Stimulated activated effector memory CD8-positive, alpha-beta T cell treated with anti-CD3 and anti-CD28 coated beads, Interleukin-12 subunit alpha, Interleukin-12 subunit beta, amount 100 ng/mL, for 72 hours (primary cell): ENCODE results near the gene IBA57.

Source experiments
- ATAC-seq: fragments of 150-1000 bp; cut with Tn5 transposase; 2 replicates; pipeline ENCODE4 v1.10.0; 2021
- DNase-seq, 2 donors: peaks; one replicate each; pipeline ENCODE4 v3.0.0; 2021 to 2022; ENCODE audit warnings: low spot score in 2 of 2
- H3K27ac Mint-ChIP-seq: one replicate; pipeline ENCODE4 v1.8.0; 2022; ENCODE audit warnings: mild to moderate bottlenecking, mixed read lengths
- H3K36me3 Mint-ChIP-seq: one replicate; pipeline ENCODE4 v1.8.0; 2022; ENCODE audit warnings: mild to moderate bottlenecking, mixed read lengths
- H3K4me1 Mint-ChIP-seq: one replicate; pipeline ENCODE4 v1.8.0; 2022; ENCODE audit warnings: mixed read lengths
- H3K4me3 Mint-ChIP-seq: one replicate; pipeline ENCODE4 v1.8.0; 2022; ENCODE audit warnings: mild to moderate bottlenecking, mixed read lengths
- H3K9me3 Mint-ChIP-seq: one replicate; pipeline ENCODE4 v1.8.0; 2022; ENCODE audit warnings: mixed read lengths

The IBA57 gene

GRCh38 chr1:228149406-228150119 lies 16.0 kb upstream of the IBA57 start, which contains the start of gene GJC2:
TSS of gene GJC2 (plus strand) at chr1:228149930. CDS start at chr1:228157759, 7,829 bp downstream.
- H3K4me1 Mint-ChIP-seq: peaks cover 15% of the 10 kb centered on the region
- H3K27ac Mint-ChIP-seq: peak within 1 kb of the TSS; percentile 63
- H3K36me3 Mint-ChIP-seq: no peaks in the 10 kb centered on the region
- H3K4me3 Mint-ChIP-seq: no peak within 1 kb of the TSS
- no peak for ATAC-seq
- DNase-seq: no peak
- no peaks in the 10 kb centered on the region for H3K9me3 Mint-ChIP-seq

DNA sequence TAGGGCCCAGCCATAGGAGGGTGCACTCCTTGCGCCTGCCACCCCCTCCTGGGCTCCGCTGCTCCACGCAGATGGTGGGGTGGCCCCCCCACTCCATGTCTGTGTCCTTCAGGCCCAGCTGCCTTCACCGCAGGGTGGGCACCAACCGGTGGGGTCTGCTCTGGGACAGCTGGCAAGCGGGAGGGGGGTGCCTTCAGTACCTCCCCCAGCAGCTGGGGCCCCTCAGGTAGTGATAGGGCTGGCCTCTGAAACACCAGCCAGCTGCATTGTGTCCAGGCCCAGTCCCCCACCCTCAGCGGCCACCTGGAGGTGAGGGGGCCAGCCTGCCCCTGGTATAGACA lies 15.5 kb upstream of the IBA57 start:
- Mint-ChIP-seq H3K27ac (peak overlapping the region; percentile 63), H3K36me3 (peaks cover 2% of the 10 kb centered on the region), H3K9me3 (no peaks in the 10 kb centered on the region), H3K4me3 (no peak overlapping the region), H3K4me1 (peaks cover 15% of the 10 kb centered on the region)
- ATAC-seq (no peak), DNase-seq (no peak)

- no peak for ATAC-seq
- Mint-ChIP-seq H3K4me1 (peaks cover 18% of the 10 kb centered on the region), H3K36me3 (peaks cover 5% of the 10 kb centered on the region), H3K9me3 (no peaks in the 10 kb centered on the region), H3K27ac (peak overlapping the region; percentile 81), H3K4me3 (no peak overlapping the region)
- DNase-seq: no peak
Observed at GRCh38 chr1:228150461-228151179, 15.0 kb upstream of the IBA57 start.

- Mint-ChIP-seq H3K9me3 (no peaks in the 10 kb centered on the region), H3K4me1 (peaks cover 18% of the 10 kb centered on the region), H3K4me3 (no peak overlapping the region), H3K36me3 (peaks cover 5% of the 10 kb centered on the region), H3K27ac (peak overlapping the region; percentile 81)
- ATAC-seq (peak; percentile 14), DNase-seq (no peak)
Observed at GRCh38 chr1:228151180-228151925, 14.3 kb upstream of the IBA57 start.

DNA sequence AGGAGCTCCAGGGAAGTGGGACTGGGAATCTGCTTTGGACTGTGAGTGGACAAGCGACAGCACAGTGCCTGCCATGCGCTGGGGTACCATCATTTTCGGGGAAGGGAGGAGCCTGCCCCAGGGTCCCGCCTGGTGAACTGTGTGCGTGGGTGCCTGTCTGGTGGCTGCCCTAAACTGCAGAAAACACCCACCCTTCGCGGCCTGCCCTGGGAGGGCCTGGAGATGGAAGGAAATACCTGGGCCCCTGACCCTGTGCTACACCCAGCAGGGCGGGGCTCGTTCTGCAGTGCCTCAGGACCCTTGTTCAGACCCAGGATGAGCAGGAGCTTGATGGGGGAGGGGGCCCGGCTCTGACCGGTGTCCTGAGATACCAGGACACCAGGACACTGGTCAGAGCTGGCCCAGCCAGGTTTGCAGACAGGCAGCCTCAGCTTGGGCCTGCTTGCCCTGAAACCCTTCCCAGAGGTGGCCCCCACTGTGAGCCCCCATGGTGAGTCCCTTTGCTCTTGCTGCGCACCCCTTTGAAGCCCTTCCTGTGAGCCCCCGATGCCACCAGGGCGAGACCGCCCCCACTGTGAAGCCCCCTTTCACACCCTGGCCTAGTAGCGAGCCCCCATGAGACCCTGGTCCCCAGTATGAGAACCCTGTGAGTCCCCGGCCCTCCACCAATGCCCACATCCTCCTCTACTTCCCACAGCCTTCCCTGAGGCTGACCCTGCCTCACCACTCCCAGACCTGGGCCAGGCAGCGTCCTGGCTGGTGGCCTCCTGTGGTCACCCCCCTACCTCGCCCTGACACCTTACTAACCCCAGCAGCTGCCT lies 13.3 kb upstream of the IBA57 start:
- DNase-seq (no peak), ATAC-seq (peak; percentile 1)
- no peaks in the 10 kb centered on the region for H3K9me3 Mint-ChIP-seq
- no peak overlapping the region for H3K4me3 Mint-ChIP-seq
- H3K36me3 Mint-ChIP-seq: peaks cover 5% of the 10 kb centered on the region
- H3K27ac Mint-ChIP-seq: peak overlapping the region; percentile 81
- H3K4me1 Mint-ChIP-seq: peaks cover 18% of the 10 kb centered on the region

GRCh38 chr1:228152918-228153258 lies 12.7 kb upstream of the IBA57 start:
- Mint-ChIP-seq H3K4me1 (peaks cover 18% of the 10 kb centered on the region), H3K27ac (peak overlapping the region; percentile 81), H3K36me3 (peaks cover 5% of the 10 kb centered on the region), H3K9me3 (no peaks in the 10 kb centered on the region), H3K4me3 (no peak overlapping the region)
- DNase-seq: no peak
- ATAC-seq: no peak

DNA sequence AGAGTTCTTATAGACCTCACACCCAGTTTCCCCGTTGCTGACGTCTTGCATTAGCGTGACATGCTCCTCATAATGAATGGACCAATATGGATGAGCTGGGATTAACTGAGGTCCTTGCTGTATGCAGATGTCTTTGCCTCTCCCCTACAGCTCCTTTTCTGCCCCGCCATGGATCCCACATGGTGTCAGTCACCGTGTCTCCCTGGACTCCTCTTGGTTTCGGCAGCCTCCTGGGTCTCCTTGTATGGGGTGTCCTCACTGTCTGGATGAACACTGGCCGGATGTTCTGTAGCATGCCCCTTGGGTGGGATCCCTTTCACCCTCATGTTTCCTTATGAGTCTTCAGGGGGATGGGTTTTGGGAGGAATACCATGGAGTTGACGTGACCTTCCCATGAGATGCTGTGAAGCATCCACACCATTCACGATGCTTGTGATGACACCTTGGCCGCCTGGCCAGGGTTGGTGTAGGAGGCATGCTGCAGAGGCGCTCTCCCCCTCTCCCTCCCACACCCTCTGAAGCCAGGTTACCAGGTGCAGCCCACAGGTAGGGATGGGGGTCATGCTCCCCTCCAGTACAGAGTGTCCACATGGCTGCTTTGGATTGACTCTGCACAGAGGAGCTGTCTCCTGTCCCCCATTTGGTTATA lies 11.5 kb upstream of the IBA57 start:
- DNase-seq (no peak), ATAC-seq (no peak)
- Mint-ChIP-seq H3K36me3 (peaks cover 5% of the 10 kb centered on the region), H3K9me3 (no peaks in the 10 kb centered on the region), H3K4me1 (peaks cover 18% of the 10 kb centered on the region), H3K4me3 (no peak overlapping the region), H3K27ac (no peak overlapping the region)

- no peak overlapping the region for H3K4me3 Mint-ChIP-seq
- DNase-seq (no peak), ATAC-seq (peak; percentile 66)
- H3K4me1 Mint-ChIP-seq: peaks cover 18% of the 10 kb centered on the region
- H3K9me3 Mint-ChIP-seq: no peaks in the 10 kb centered on the region
- peaks cover 5% of the 10 kb centered on the region for H3K36me3 Mint-ChIP-seq
- no peak overlapping the region for H3K27ac Mint-ChIP-seq
Observed at GRCh38 chr1:228154670-228155571, 10.7 kb upstream of the IBA57 start.

- ATAC-seq (no peak), DNase-seq (no peak)
- no peak overlapping the region for H3K27ac Mint-ChIP-seq
- H3K4me3 Mint-ChIP-seq: no peak overlapping the region
- peaks cover 18% of the 10 kb centered on the region for H3K4me1 Mint-ChIP-seq
- no peaks in the 10 kb centered on the region for H3K9me3 Mint-ChIP-seq
- H3K36me3 Mint-ChIP-seq: peaks cover 5% of the 10 kb centered on the region
Observed at GRCh38 chr1:228155596-228156514, 9.7 kb upstream of the IBA57 start.

DNA sequence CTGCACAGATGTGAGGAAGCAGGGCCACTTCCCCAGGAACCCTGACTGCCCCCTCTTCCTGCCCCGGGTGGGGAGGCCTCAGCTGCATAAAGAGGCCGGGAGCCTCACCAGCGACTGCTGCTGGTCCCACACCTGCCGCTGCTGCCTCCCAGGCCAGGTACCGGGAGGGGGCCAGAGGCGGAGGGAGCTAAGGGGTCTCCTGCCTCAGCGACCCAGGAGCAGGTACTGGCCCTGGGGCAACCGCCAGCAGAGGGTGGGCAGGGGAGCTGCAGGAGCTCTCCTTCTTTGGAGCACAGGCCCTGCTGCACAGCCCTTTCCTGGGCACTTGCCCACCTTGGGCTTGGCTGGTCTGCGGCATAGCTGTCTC lies 9.1 kb upstream of the IBA57 start:
- Mint-ChIP-seq H3K4me1 (peaks cover 15% of the 10 kb centered on the region), H3K9me3 (no peaks in the 10 kb centered on the region), H3K36me3 (peaks cover 5% of the 10 kb centered on the region), H3K27ac (no peak overlapping the region), H3K4me3 (no peak overlapping the region)
- ATAC-seq: no peak
- no peak for DNase-seq

- ATAC-seq (no peak), DNase-seq (no peak)
- Mint-ChIP-seq H3K27ac (no peak overlapping the region), H3K4me1 (peaks cover 20% of the 10 kb centered on the region), H3K4me3 (no peak overlapping the region), H3K36me3 (peaks cover 5% of the 10 kb centered on the region), H3K9me3 (no peaks in the 10 kb centered on the region)
Observed at GRCh38 chr1:228156941-228157728, 8.5 kb upstream of the IBA57 start.

DNA sequence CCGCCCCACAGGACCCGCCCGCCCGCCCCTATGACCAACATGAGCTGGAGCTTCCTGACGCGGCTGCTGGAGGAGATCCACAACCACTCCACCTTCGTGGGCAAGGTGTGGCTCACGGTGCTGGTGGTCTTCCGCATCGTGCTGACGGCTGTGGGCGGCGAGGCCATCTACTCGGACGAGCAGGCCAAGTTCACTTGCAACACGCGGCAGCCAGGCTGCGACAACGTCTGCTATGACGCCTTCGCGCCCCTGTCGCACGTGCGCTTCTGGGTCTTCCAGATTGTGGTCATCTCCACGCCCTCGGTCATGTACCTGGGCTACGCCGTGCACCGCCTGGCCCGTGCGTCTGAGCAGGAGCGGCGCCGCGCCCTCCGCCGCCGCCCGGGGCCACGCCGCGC lies 7.9 kb upstream of the IBA57 start:
- Mint-ChIP-seq H3K4me1 (peaks cover 24% of the 10 kb centered on the region), H3K4me3 (no peak overlapping the region), H3K27ac (no peak overlapping the region), H3K9me3 (no peaks in the 10 kb centered on the region), H3K36me3 (peaks cover 5% of the 10 kb centered on the region)
- DNase-seq (no peak), ATAC-seq (no peak)
